ENCODE results near the gene GEMIN5.

The GEMIN5 gene

DNA sequence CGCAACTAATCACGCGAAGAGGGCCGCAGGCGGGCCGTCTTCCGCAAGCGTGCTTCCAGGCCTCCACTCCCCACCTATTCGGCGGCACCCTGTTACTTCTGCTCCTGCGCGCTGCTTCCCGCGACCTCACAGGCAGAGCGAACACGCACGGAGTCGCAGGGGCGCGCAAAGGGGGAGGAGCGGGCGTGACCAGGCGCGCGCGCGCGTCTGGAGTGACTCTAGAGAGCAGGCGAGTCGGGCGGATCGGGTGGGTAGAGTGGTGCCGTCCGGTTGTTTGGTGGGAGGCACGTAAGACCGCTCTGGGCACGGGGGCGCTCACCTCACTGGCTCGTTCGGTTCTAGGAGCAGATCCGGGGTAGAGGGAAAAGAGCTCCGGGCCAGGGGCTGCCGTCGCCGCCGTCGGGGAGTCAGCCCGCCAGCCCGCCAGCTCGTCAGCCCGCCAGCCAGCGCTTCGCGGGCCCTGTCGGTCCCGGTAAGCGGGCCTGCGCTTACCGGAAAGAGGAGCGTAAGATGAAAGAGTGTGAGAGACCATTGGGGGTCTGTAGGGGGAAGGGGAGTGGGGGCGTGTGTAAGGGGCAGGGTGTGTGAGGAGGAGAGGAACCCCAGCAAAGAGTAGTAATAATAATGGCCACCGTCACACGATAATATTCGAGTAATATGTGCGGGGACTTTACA lies 79.6 kb downstream of the GEMIN5 start, which contains the start of gene CNOT8:
Gene CNOT8, plus strand, starts transcription at position 331 of the 675 bp plus-strand sequence. CDS start 4,652 bp downstream, outside the sequence.
- no peak for TF ChIP-seq CTCF (conservative IDR thresholded peaks at IDR 0.05; ENCODE audit: low read depth)
- ChIA-PET POLR2A (ENCODE audit: low non-redundant PET) (interaction anchor here (0.6 to 1.0 kb wide), 3 partner anchors 15 to 39 kb away, joined by 3 read pairs; no protein-coding TSS in a partner anchor), CTCF (no interaction called here)
- peak within 1 kb of the TSS; percentile 100 for H3K27ac ChIP-seq
- DNase-seq (ENCODE audit: low spot score): peak; percentile 94

DNA sequence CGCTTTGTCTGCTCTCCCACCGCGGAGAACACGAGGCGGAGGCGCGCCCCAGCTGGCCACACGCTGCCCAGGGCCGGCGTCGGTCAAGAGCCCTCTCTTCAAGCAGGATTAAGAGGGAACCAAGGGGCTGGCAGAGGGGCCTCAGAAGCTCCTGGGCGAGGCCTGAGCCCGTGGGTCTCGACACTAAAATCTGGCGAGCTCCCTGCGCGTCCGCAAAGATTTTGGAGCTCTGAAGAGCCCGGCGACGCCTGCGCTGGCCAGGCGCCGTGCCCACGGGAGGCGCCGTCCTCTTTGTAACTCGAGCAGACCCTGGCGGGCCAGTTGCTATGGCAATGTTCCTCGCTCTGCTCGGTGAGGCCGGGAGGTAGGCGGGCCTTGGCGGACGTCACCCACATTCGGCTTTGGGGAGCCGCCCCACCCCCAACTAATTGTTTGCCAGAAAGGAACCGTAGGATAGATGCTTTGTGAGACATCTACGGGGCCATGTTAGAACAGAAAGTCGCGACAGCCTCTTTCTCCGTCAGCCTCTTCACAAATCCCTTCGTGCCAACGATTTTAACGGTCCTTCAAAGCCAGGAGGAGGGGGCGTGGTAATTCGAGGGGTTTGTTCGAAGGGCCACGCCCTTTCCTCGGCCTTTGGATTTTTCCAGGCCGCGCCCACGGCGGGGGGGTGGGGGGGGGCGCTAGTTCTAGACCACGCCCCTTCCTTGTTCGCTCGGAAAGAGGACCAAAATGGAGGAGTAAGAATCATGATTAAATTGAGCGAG lies 80.3 kb downstream of the GEMIN5 start:
- DNase-seq (ENCODE audit: low spot score): peak; percentile 96
- peak overlapping the region; percentile 100 for H3K27ac ChIP-seq
- ChIA-PET CTCF (interaction anchor here (0.9 to 1.4 kb wide), 3 partner anchors 9 to 19 kb away, joined by 3 to 5 read pairs (median 4); no protein-coding TSS in a partner anchor), POLR2A (ENCODE audit: low non-redundant PET) (interaction anchor here (1.0 to 1.4 kb wide), 2 partner anchors 23 to 28 kb away, joined by 3 to 4 read pairs; no protein-coding TSS in a partner anchor)
- no peak for TF ChIP-seq CTCF (conservative IDR thresholded peaks at IDR 0.05; ENCODE audit: low read depth)

DNA sequence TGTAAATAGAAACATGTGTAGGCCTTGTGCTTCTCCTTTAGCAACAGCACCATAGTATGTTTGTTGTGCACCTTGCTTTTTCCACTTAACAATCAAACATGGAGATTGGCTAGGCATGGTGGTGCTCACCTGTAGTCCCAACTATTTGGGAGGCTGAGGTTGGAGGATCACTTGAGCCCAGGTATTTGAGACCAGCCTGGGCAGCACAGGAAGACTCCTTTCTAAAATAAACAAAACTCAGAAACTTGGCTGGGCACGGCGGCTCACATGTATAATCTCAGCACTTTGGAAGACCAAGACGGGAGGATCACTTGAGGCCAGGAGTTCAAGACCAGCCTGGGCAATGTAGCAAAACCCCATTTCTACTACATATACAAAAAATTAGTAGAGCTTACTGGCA lies 86.7 kb downstream of the GEMIN5 start:
- ChIA-PET CTCF (no interaction called here), POLR2A (ENCODE audit: low non-redundant PET) (no interaction called here)
- no peak for DNase-seq (ENCODE audit: low spot score)

GRCh38 chr5:154850255-154851062 lies 87.6 kb downstream of the GEMIN5 start, which contains the start of gene FAXDC2:
Gene FAXDC2 (minus strand): TSS chr5:154850603. CDS start chr5:154838178, 12,425 bp downstream.
- peak within 1 kb of the TSS; percentile 80 for H3K27ac ChIP-seq
- peak; percentile 61 for DNase-seq (ENCODE audit: low spot score)
- POLR2A ChIA-PET (ENCODE audit: low non-redundant PET): no interaction called here
- CTCF ChIA-PET: no interaction called here
- TF ChIP-seq CTCF (conservative IDR thresholded peaks at IDR 0.05; ENCODE audit: low read depth): no peak

More for the DNA sequence above, 86.7 kb downstream of the GEMIN5 start:
- peak overlapping the region; percentile 33 for H3K27ac ChIP-seq
- no peak for TF ChIP-seq CTCF (conservative IDR thresholded peaks at IDR 0.05; ENCODE audit: low read depth)

- CTCF ChIA-PET: interaction anchor here (0.9 kb wide), 1 partner anchor 9 kb away, joined by 6 read pairs; no protein-coding TSS in a partner anchor
- DNase-seq (ENCODE audit: low spot score): no peak
- peak overlapping the region; percentile 80 for H3K27ac ChIP-seq
- no peak for TF ChIP-seq CTCF (conservative IDR thresholded peaks at IDR 0.05; ENCODE audit: low read depth)
- POLR2A ChIA-PET (ENCODE audit: low non-redundant PET): interaction anchor here (0.7 kb wide), 1 partner anchor 9 kb away, joined by 4 read pairs; no protein-coding TSS in a partner anchor
Observed at GRCh38 chr5:154849791-154850201, 88.2 kb downstream of the GEMIN5 start.
